Measurements from ENCODE around the gene IL1A. TPM values are rescaled to one million over a fixed set of nuclear protein-coding genes. Genes with fewer than 3 reads are reported as not detected.

IL1A gene
- total and polyA plus RNA-seq, 10 of the 15 experiments (the other 5 are each of a cell fraction or from before 2014, with no cell fraction given) = 0.10 to 8.7 (median 6.9) TPM

- TF ChIP-seq USF1 (IDR thresholded peaks at IDR 0.05; ENCODE audit: borderline replicate concordance, extremely low read length, insufficient read depth, low read depth, low read length) (no peak), HDAC2 (IDR thresholded peaks at IDR 0.05) (no peak), MLLT1 (IDR thresholded peaks at IDR 0.05) (0 out of 2 replicates have a peak, but pooled peaks have one; percentile 13), RAD51 (IDR thresholded peaks at IDR 0.05) (0 out of 2 replicates have a peak, but pooled peaks have one; percentile 9), RB1 (IDR thresholded peaks at IDR 0.05; ENCODE audit: borderline replicate concordance) (peak; percentile 88; the same call in 1 of the 2 replicates), TARDBP (IDR thresholded peaks at IDR 0.05; ENCODE audit: borderline replicate concordance) (0 out of 2 replicates have a peak, but pooled peaks have one; percentile 47), PML (IDR thresholded peaks at IDR 0.05; ENCODE audit: low read length) (no peak), PAX8 (IDR thresholded peaks at IDR 0.05) (no peak), MYC (IDR thresholded peaks at IDR 0.05; ENCODE audit: insufficient read depth, insufficient read length, insufficient replicate concordance, low read length, severe bottlenecking) (no peak), MYB (IDR thresholded peaks at IDR 0.05; ENCODE audit: borderline replicate concordance, low read depth, low read length) (0 out of 2 replicates have a peak, but pooled peaks have one; percentile 31), RUNX3 (IDR thresholded peaks at IDR 0.05; ENCODE audit: low read length) (0 out of 2 replicates have a peak, but pooled peaks have one; percentile 8), STAT1 (conservative IDR thresholded peaks at IDR 0.05) (0 out of 2 replicates have a peak, but pooled peaks have one; percentile 50), TCF7 (IDR thresholded peaks at IDR 0.05; ENCODE audit: borderline replicate concordance) (no peak), MXI1 (IDR thresholded peaks at IDR 0.05; ENCODE audit: low read depth, low read length) (peak; percentile 60; the same call in 1 of the 2 replicates), HCFC1 (IDR thresholded peaks at IDR 0.05; ENCODE audit: low read length) (no peak), ZNF592 (IDR thresholded peaks at IDR 0.05) (0 out of 2 replicates have a peak, but pooled peaks have one; percentile 51), ATF2 (IDR thresholded peaks at IDR 0.05; ENCODE audit: low read length) (no peak), BACH1 (IDR thresholded peaks at IDR 0.05; ENCODE audit: borderline replicate concordance) (0 out of 2 replicates have a peak, but pooled peaks have one; percentile 83), SMARCA5 (IDR thresholded peaks at IDR 0.05) (peak; percentile 76; the same call in 1 of the 2 replicates), ATF3 (IDR thresholded peaks at IDR 0.05; ENCODE audit: borderline replicate concordance, extremely low read depth, low read depth, low read length) (no peak)
These were observed 57.7 kb downstream of the IL1A start (continued) for GRCh38 chr2:112726487-112727190.

All from GM12878 (cell line).